IPS-NIHi7 (cell line): ENCODE data around the gene TTC4.

Source experiments
- DNase-seq: peaks from one replicate; pipeline ENCODE4 v3.0.0; 2012; ENCODE audit warnings: mixed read lengths; ENCODE audit errors: extremely low spot score

TTC4 gene, protein sequence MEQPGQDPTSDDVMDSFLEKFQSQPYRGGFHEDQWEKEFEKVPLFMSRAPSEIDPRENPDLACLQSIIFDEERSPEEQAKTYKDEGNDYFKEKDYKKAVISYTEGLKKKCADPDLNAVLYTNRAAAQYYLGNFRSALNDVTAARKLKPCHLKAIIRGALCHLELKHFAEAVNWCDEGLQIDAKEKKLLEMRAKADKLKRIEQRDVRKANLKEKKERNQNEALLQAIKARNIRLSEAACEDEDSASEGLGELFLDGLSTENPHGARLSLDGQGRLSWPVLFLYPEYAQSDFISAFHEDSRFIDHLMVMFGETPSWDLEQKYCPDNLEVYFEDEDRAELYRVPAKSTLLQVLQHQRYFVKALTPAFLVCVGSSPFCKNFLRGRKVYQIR

DNA sequence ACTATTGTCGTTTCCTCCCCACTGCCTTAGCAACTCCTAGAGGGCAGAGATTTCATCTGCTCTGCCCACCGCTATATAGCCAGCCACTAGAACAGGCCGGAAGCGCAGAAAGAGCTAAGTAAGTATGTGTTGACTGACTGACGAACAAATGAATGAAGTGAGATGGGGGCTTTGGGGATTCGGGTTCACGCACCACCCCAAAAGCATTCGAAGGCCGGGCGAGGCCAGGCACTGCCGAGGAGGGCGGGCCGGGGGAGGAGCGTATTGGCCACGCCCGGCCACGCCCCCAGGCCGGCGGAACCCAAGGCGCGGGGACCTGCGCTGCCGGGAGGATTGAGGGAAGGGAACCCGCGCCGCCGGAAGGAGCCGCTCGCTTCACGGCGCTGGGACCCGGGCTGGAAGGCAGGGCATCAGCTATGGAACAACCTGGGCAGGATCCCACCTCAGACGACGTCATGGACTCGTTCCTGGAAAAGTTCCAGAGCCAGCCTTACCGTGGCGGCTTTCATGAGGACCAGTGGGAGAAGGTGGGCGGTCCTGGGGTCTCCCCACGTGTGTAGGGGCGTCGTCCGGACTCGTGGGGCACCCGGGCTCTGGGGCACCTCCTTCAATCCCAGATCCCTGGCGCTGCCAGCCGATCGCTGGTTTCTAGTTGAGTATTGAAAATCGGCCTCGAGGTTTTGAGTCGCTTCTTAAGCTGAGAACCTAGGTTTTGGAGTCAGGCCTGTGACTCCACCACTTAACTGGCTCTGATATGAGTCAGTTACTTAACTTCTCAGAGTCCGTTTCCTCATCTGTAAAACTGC, at the start of gene TTC4:
Gene TTC4 (plus strand): TSS at position 369 of the 806 bp plus-strand sequence. CDS start 48 bp downstream, at position 417.
- DNase-seq: peak; percentile 99

GRCh38 chr1:54666333-54666732, 49.3 kb upstream of the TTC4 start:
- no peak for DNase-seq

DNA sequence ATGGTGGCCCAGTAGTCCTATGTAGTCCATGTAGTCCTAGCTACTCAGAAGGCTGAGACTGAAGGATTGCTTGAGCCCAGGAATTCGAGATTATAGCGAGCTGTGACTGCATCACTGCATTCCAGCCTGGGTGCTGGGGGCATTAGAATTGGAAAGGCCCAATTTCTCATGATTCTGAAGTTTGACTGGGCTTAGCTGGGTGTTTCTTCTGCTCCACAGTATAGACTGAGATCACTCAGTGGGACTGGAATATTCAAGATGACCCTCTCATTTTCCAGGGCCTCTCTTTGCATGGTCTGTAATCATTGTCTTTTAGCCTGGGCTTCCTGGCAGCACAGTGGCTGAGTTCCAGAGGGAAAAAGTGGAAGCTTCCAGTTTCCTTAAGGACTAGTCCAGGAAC, 47.9 kb upstream of the TTC4 start:
- no peak for DNase-seq

DNA sequence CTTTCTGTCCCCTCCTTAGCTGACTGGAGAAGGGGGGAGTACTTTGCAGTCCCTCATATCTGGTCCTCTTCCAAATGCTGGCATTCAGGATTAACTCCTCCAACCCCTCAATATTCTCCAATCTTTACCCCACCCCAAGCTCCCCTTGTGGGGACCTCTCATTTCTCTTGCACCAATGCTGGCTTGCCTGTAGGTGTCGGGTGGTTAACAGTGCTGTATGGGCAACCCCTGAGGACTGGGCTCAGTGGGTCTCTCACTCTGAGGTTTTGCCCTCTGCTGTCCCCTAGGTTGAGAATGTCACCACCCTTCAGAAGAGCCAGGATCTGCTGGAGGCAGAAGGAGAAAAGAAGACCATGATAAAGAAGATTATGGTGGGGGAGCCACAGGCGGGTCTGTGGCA, 47.1 kb upstream of the TTC4 start:
- DNase-seq: no peak

GRCh38 chr1:54671985-54672608, 43.6 kb upstream of the TTC4 start:
- DNase-seq: peak; percentile 88

DNA sequence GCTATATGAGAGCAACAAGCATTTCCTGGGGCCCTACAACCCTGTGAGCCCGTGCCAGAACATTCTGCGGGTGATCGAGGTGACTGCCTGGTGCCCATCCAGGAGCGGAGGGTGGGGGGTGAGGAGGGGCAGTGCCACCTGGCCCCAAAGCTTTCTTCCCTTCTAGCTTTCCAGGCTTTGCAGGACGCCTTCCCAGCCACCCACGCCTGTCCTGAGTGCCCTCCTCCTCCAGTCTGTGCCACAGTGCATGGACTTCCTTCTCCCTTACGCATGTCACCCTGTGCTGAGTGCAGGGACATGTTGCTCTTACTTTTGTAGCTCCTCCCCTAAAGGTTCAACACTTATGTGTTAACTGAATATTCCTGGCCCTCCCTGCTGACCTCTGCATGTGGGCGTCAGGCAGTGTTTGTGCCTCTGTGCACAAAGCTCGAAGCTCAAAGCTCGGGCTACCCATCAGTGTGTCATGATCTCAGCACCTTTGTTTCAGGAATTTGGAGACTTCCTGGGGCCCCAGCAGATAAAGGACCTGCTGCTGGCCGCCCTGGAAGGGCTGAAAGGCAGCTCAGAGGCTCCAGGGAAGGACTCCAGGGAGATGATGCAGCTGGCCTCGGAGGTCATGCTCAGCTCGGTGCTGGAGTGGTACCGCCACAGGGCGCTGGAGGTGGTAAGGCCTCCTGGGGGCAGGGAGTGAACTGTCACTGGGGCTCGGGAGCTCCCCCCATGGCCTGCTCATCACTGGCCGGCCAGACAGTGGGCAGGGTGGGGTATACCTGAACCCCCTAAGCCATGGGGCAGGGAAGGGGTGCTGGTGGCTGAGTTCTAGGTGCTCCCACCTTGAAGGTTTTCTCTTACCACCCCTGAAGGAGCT, 36.7 kb upstream of the TTC4 start:
- DNase-seq: no peak

- no peak for DNase-seq
These were observed 36.0 kb upstream of the TTC4 start for GRCh38 chr1:54679706-54680105.

DNA sequence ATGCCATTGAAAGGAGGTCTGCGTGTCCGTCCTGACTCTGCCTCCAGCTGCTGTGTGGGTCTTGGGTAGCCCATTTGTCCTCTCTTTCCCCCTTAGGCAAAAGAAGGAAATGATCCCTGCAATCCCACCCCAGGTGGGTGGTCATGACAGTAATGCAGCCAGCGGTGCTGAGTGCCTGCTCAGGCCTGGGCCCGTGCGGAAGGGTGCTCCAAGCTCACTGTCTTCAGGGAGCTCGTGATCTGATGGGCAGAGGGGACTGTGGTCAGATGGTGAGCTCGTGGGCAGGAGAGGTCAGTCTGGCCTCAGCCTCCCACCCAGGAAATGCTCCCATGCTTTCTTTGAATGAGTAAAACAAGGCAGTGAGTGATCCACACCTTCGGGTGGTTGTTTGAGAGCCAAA, 35.3 kb upstream of the TTC4 start:
- DNase-seq: no peak

GRCh38 chr1:54681358-54681757, 34.3 kb upstream of the TTC4 start:
- no peak for DNase-seq

- DNase-seq: no peak
These were observed 32.2 kb upstream of the TTC4 start for GRCh38 chr1:54683453-54683852.

GRCh38 chr1:54685335-54685905, 30.2 kb upstream of the TTC4 start:
- DNase-seq: no peak

GRCh38 chr1:54686155-54686554, 29.5 kb upstream of the TTC4 start:
- DNase-seq: no peak

- no peak for DNase-seq
These were observed 20.9 kb upstream of the TTC4 start for GRCh38 chr1:54694771-54695170.

- no peak for DNase-seq
These were observed 20.4 kb upstream of the TTC4 start for GRCh38 chr1:54695221-54695620.

GRCh38 chr1:54695764-54696163, 19.9 kb upstream of the TTC4 start:
- DNase-seq: no peak

- no peak for DNase-seq
These were observed 19.4 kb upstream of the TTC4 start for GRCh38 chr1:54696262-54696661.

GRCh38 chr1:54697896-54698295, 17.8 kb upstream of the TTC4 start:
- DNase-seq: no peak

- no peak for DNase-seq
These were observed 17.3 kb upstream of the TTC4 start for GRCh38 chr1:54698346-54698745.

- no peak for DNase-seq
These were observed 15.6 kb upstream of the TTC4 start for GRCh38 chr1:54699936-54700525.

GRCh38 chr1:54701066-54701465, 14.6 kb upstream of the TTC4 start:
- no peak for DNase-seq

- DNase-seq: no peak
These were observed 13.7 kb upstream of the TTC4 start for GRCh38 chr1:54701996-54702395.
